K562 (cell line): ENCODE results near the gene SRGAP2C.
"Not testable (repeated sequence)": the region's sequence is repeated elsewhere in the genome, so short reads cannot be mapped to it uniquely, and the experiment has no call there.

Experiments used
- NCOA2 ChIP-seq, 2 experiments: fragments of 450-650 bp; IDR thresholded peaks; 2 replicates each; pipeline ENCODE4 v1.6.1; 2018; ENCODE audit warnings: mild to moderate bottlenecking in 2 of 2, moderate library complexity in 1 of 2; ENCODE audit not compliant: partially characterized antibody in 2 of 2
- RBFOX2 ChIP-seq: fragments of 200-400 bp; formaldehyde crosslinking; IDR thresholded peaks from 2 replicates; pipeline ENCODE4 v1.6.1; 2017; ENCODE audit warnings: low read depth, mild to moderate bottlenecking, low read length, moderate library complexity
- SMC3 ChIP-seq: conservative IDR thresholded peaks from 2 replicates; pipeline ENCODE4 v1.6.1; 2011; ENCODE audit warnings: low read depth, low read length, improper control_type of control experiment; ENCODE audit not compliant: insufficient read depth
- TCF7L2 ChIP-seq: fragments of 150-350 bp; IDR thresholded peaks from 2 replicates; pipeline ENCODE4 v1.6.1; 2016; ENCODE audit warnings: low read depth, mild to moderate bottlenecking, low read length, moderate library complexity
- ZNF212 ChIP-seq: fragments of 450-650 bp; formaldehyde crosslinking; IDR thresholded peaks from 2 replicates; pipeline ENCODE4 v1.4.0; 2020; ENCODE audit warnings: mild to moderate bottlenecking
- ZNF24 ChIP-seq: fragments of 450-650 bp; IDR thresholded peaks from 2 replicates; pipeline ENCODE4 v1.6.1; 2016
- ZNF274 ChIP-seq: IDR thresholded peaks from 2 replicates; pipeline ENCODE4 v1.6.1; 2011; ENCODE audit warnings: low read depth, mild to moderate bottlenecking, low read length, moderate library complexity, borderline replicate concordance
- ZNF318 ChIP-seq, 2 experiments: fragments of 450-650 bp; IDR thresholded peaks; 2 replicates each; pipeline ENCODE4 v1.6.1; 2016; ENCODE audit warnings: mild to moderate bottlenecking in 2 of 2, borderline replicate concordance in 1 of 2, low read depth in 1 of 2, moderate library complexity in 1 of 2

- not testable (repeated sequence) for TF ChIP-seq ZNF318 (IDR thresholded peaks at IDR 0.05; ENCODE audit: borderline replicate concordance in 1 of 2, low read depth in 1 of 2); NCOA2 (IDR thresholded peaks at IDR 0.05; ENCODE audit: partially characterized antibody in 2 of 2); ZNF274; ZNF212 (CRISPR knock-in tag); SMC3; TCF7L2; ZNF24; RBFOX2
These were observed 36.1 kb upstream of the SRGAP2C start for GRCh38 chr1:121148489-121149190.
